ENCODE measurements around the gene STKLD1.

The STKLD1 gene

GRCh38 chr9:133420392-133420827 lies 44.2 kb downstream of the STKLD1 start:
- DNase-seq: no peak

- no peak for DNase-seq
Measured at GRCh38 chr9:133421615-133422542, 45.7 kb downstream of the STKLD1 start, which contains the start of gene ADAMTS13. Gene ADAMTS13, plus strand, starts transcription at chr9:133422367. Its CDS starts 77 bp downstream, at chr9:133422444.

DNA sequence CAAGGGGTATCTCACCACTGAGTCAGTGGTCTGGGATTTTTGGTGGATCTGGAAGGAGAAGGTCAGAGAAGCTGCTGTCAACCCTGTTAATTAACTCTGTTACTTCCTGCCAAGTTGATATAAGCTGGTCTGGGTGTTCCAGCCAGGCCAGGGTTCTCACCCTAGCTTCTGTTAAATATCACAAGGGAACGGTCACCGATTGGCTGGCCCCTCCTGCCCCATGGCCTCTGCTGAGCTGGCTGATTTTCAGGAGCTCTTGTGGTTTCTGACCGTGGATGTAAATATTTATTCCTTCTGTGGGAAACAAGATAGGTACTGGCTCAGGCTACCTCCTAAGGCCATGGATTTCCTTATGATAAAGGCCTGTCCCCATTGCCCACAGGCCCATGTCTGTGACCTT lies 47.0 kb downstream of the STKLD1 start:
- no peak for DNase-seq

DNA sequence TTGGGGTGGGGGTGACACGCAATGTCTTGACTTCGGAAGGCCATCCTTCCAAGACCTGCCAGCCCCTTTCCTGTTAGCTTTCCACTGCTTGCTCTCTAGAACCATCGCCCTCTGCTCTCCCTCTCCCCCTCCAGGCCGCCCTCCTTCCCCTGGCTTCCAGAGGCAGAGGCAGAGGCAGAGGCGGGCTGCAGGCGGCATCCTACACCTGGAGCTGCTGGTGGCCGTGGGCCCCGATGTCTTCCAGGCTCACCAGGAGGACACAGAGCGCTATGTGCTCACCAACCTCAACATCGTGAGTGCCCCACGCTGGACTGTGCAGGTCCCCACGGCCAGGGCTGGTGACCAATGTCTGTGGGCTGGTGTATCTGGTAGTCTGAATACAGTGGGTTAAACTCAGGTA lies 48.0 kb downstream of the STKLD1 start:
- no peak for DNase-seq

DNA sequence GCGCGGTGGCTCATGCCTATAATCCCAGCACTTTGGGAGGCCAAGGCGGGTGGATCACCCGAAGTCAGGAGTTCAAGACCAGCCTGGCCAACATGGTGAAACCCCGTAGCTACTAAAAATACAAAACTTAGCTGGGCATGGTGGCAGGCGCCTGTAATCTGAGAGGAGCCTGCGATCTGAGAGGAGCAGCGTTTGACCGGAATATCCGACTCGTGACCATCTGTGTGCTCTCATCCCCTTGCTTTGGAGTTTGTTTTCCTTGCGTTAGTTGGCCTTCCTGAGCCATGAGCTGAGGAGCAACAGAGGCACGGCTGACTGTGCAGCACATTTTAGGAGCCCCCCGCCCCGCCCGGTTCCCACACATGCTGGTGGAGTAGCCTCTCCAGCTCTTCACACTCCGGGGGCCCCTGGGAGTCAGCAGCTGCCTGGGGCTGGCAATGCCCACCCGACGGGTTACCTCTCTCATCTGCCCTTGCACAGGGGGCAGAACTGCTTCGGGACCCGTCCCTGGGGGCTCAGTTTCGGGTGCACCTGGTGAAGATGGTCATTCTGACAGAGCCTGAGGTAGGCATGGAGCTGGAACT lies 49.0 kb downstream of the STKLD1 start:
- no peak for DNase-seq

DNA sequence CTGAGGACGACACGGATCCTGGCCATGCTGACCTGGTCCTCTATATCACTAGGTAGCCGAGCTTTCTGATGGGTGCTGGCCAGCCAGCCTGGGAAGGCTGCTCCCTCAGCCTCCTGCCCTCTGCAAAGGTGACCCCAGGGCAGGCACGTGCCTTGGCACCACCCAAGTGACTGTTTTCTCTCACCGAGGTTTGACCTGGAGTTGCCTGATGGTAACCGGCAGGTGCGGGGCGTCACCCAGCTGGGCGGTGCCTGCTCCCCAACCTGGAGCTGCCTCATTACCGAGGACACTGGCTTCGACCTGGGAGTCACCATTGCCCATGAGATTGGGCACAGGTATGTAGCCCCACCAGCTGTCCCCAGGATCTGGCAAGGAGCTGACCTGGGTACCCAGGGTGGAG lies 49.8 kb downstream of the STKLD1 start:
- DNase-seq: no peak

- DNase-seq: no peak
Measured at GRCh38 chr9:133427658-133428348, 51.6 kb downstream of the STKLD1 start.

- DNase-seq: no peak
Measured at GRCh38 chr9:133428617-133429101, 52.5 kb downstream of the STKLD1 start.

- no peak for DNase-seq
Measured at GRCh38 chr9:133429214-133429613, 53.0 kb downstream of the STKLD1 start.

DNA sequence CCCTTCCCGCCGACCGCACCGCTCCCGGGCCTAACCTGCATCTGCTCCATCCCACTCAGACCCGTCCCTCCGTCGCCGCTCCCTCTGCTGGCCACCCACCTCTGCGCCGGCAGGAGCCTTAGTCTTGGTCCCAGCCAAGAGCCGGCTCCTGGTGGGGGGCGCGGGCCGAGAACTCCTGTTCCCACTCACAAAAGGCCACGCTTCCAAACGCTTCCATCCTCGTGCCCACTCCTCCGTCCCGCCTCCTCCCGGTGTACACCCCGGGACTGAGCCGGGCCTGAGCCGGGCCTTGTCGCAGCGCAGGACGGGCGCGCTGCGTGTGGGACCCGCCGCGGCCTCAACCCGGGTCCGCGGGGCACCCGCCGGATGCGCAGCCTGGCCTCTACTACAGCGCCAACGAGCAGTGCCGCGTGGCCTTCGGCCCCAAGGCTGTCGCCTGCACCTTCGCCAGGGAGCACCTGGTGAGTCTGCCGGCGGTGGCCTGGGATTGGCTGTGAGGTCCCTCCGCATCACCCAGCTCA lies 53.5 kb downstream of the STKLD1 start:
- DNase-seq: peak; percentile 24

DNA sequence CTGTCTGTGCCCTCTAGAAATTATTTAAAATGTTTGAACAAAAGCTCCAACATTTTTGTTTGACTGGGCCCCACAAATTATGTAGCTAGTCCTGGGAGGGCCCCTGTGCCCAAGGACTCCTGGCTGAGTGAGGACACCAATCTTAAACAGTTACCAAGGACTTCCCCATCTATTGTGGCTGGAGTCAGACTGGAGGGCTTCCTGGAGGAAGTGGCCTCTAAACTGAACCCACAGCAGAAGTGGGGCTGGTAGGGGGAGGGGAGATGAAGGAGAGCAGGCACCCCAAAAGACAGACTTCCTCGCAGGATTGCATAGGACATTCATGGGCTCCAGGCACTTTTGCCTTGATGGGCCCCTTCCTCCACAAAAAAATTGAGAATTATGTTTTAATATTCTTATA lies 54.1 kb downstream of the STKLD1 start:
- no peak for DNase-seq

GRCh38 chr9:133433351-133433843 lies 57.2 kb downstream of the STKLD1 start:
- DNase-seq: no peak

GRCh38 chr9:133436681-133437080 lies 60.5 kb downstream of the STKLD1 start:
- no peak for DNase-seq

GRCh38 chr9:133437753-133438531 lies 61.8 kb downstream of the STKLD1 start:
- DNase-seq: no peak

DNA sequence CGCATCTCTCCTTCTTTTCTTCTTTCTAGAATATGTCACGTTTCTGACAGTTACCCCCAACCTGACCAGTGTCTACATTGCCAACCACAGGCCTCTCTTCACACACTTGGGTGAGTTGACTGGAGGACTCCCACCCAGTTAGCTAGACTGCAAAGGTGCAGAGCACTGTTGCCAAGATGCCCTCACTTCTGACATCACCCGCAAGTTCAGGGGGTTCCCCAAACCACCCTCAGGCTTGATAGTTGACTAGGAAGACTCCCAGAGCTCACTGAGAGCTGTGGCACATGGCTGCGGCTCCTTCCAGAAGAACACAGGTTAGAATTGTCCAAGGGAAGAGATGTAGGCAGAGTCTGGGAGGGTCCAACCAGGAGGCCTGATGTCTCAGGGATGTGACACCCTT lies 63.2 kb downstream of the STKLD1 start:
- no peak for DNase-seq

GRCh38 chr9:133440874-133441273 lies 64.7 kb downstream of the STKLD1 start:
- no peak for DNase-seq

- no peak for DNase-seq
Measured at GRCh38 chr9:133441571-133441970, 65.4 kb downstream of the STKLD1 start.

GRCh38 chr9:133443248-133443647 lies 67.1 kb downstream of the STKLD1 start:
- no peak for DNase-seq

GRCh38 chr9:133443982-133444381 lies 67.8 kb downstream of the STKLD1 start:
- DNase-seq: no peak

GRCh38 chr9:133445293-133445969 lies 69.3 kb downstream of the STKLD1 start:
- no peak for DNase-seq

- DNase-seq: no peak
Measured at GRCh38 chr9:133448487-133448972, 72.4 kb downstream of the STKLD1 start.
